B cell (primary cell): ENCODE measurements around the gene GUCY1A1. TPM values are rescaled to one million over a fixed set of nuclear protein-coding genes. Genes with fewer than 3 reads are reported as not detected.

Experiments
- ATAC-seq: fragments of 200-7000 bp; cut with Tn5 transposase; one replicate; pipeline ENCODE4 v1.10.0; 2021; ENCODE audit warnings: low read depth, mild to moderate bottlenecking, moderate number of reproducible peaks, moderate library complexity
- CTCF ChIA-PET: fragments of 350-600 bp; sonication (Branson Sonifier 250); formaldehyde crosslinking; loops from one replicate; lab custom pipeline; 2021; ENCODE audit warnings: antibody characterized with exemption, inconsistent platforms; lab: Charles Lee
- POLR2A ChIA-PET: fragments of 350-600 bp; sonication (Branson Sonifier 250); formaldehyde crosslinking; loops from one replicate; lab custom pipeline; 2021; ENCODE audit warnings: antibody characterized with exemption; lab: Charles Lee
- DNase-seq: peaks from one replicate; pipeline ENCODE4 v3.0.0; 2013
- H2AFZ ChIP-seq: 2 replicates; pipeline ENCODE4 v1.6.1; 2012; ENCODE audit warnings: mild to moderate bottlenecking, low read depth, low read length; ENCODE audit not compliant: insufficient read depth, poor library complexity, severe bottlenecking
- H3K27ac ChIP-seq, 2 donors: 1 replicate in 1 of 2; 2 replicates in 1 of 2; pipeline ENCODE4 v1.5.1; 2012 to 2013; ENCODE audit warnings: low read length in 2 of 2, mild to moderate bottlenecking in 2 of 2, moderate library complexity in 1 of 2
- H3K27me3 ChIP-seq, 4 experiments: fragments of 200-600 bp in 1 of 4; sonication (generic) in 1 of 4; replicated peaks in 1 of 4; 1 replicate in 2 of 4; 2 replicates in 2 of 4; pipeline versions ENCODE4 v1.6.1 to v1.7.0; 2013 to 2016; ENCODE audit warnings: low read length in 3 of 4, mild to moderate bottlenecking in 2 of 4, mixed read lengths in 1 of 4, moderate library complexity in 1 of 4; ENCODE audit not compliant: insufficient read depth in 4 of 4, control insufficient read depth in 3 of 4; ENCODE audit errors: control extremely low read depth in 1 of 4
- H3K36me3 ChIP-seq, 2 experiments: replicated peaks in 1 of 2; 1 replicate in 1 of 2; 2 replicates in 1 of 2; pipeline versions ENCODE4 v1.6.1 to v1.7.1; 2013; ENCODE audit warnings: low read length in 1 of 2; ENCODE audit not compliant: insufficient read depth in 2 of 2, control insufficient read depth in 1 of 2; ENCODE audit errors: control extremely low read depth in 1 of 2, extremely low read depth in 1 of 2
- H3K4me1 ChIP-seq, 2 donors: fragments of 200-600 bp in 1 of 2; sonication (generic) in 1 of 2; 1 replicate in 1 of 2; 2 replicates in 1 of 2; pipeline versions ENCODE4 v1.5.1 to v1.6.1; 2013 to 2017; ENCODE audit warnings: low read length in 2 of 2; ENCODE audit not compliant: control insufficient read depth in 2 of 2, insufficient read depth in 2 of 2
- H3K4me2 ChIP-seq: replicated peaks from 2 replicates; pipeline ENCODE3; 2012; ENCODE audit warnings: mild to moderate bottlenecking, low read depth, low read length; ENCODE audit not compliant: poor library complexity, severe bottlenecking
- H3K4me3 ChIP-seq, 5 experiments: fragments of 200-600 bp in 1 of 5; sonication (generic) in 1 of 5; 1 replicate in 3 of 5; 2 replicates in 2 of 5; pipeline versions ENCODE4 v1.5.1 to v1.7.0; 2011 to 2016; ENCODE audit warnings: low read length in 4 of 5, mild to moderate bottlenecking in 4 of 5, low read depth in 2 of 5, control low read depth in 1 of 5, moderate library complexity in 1 of 5; ENCODE audit not compliant: insufficient read depth in 1 of 5; ENCODE audit errors: control extremely low read depth in 1 of 5, extremely low read depth in 1 of 5
- H3K79me2 ChIP-seq: fragments of 200-600 bp; sonication (generic); one replicate; pipeline ENCODE4 v1.6.0; 2016; ENCODE audit warnings: low read length; ENCODE audit not compliant: control insufficient read depth, insufficient read depth
- H3K9ac ChIP-seq: fragments of 200-600 bp; sonication (generic); 2 replicates; pipeline ENCODE4 v1.6.1; 2017; ENCODE audit warnings: mild to moderate bottlenecking, low read length, moderate library complexity
- H3K9me3 ChIP-seq, 3 donors: one replicate each; pipeline versions ENCODE4 v1.6.1 to v1.7.1; 2013; ENCODE audit warnings: low read length in 2 of 3; ENCODE audit not compliant: control insufficient read depth in 2 of 3, insufficient read depth in 1 of 3; ENCODE audit errors: control extremely low read depth in 1 of 3
- H4K20me1 ChIP-seq: 2 replicates; pipeline ENCODE4 v1.6.0; 2012; ENCODE audit warnings: mild to moderate bottlenecking, low read length; ENCODE audit not compliant: insufficient read depth, control insufficient read depth, poor library complexity, severe bottlenecking
- H3K27ac Mint-ChIP-seq: one replicate; pipeline ENCODE4 v1.8.0; 2021; ENCODE audit warnings: mixed read lengths
- H3K27me3 Mint-ChIP-seq: one replicate; pipeline ENCODE4 v1.8.0; 2021; ENCODE audit warnings: mixed read lengths
- H3K4me1 Mint-ChIP-seq: one replicate; pipeline ENCODE4 v1.8.0; 2021; ENCODE audit warnings: mixed read lengths
- H3K4me3 Mint-ChIP-seq: one replicate; pipeline ENCODE4 v1.8.0; 2021; ENCODE audit warnings: mixed read lengths
- H3K9me3 Mint-ChIP-seq: one replicate; pipeline ENCODE4 v1.8.0; 2022; ENCODE audit warnings: mixed read lengths; ENCODE audit not compliant: insufficient read depth
- CTCF ChIP-seq: fragments of 200-600 bp; IDR thresholded peaks from one replicate; pipeline ENCODE4 v1.8.0; 2022; ENCODE audit warnings: antibody characterized with exemption, mild to moderate bottlenecking
- EZH2 ChIP-seq: IDR thresholded peaks from 2 replicates; pipeline ENCODE4 v1.6.1; 2012; ENCODE audit warnings: borderline replicate concordance, low read depth, mild to moderate bottlenecking, moderate library complexity, low read length; ENCODE audit not compliant: insufficient read depth, poor library complexity, severe bottlenecking
- WGBS: methylation state at CpG from one replicate; pipeline ENCODE4 v1.1.5; 2013; ENCODE audit warnings: missing lambda C conversion rate; ENCODE audit not compliant: insufficient coverage; 5-methylcytosine and 5-hydroxymethylcytosine counted together
- intact Hi-C: fragments of 100-400 bp; cut with micrococcal nuclease; formaldehyde crosslinking; loops from one replicate; pipeline ENCODE4 v1.10.0; 2022
- polyA plus RNA-seq: library from polyadenylated mRNA; depleted of rRNA; stranded (reverse); fragments of >200 nt; gene quantifications from 2 replicates; pipeline ENCODE4 v1.2.3, GENCODE V29; 2012
- total RNA-seq, 2 donors: library from RNA; stranded (reverse); fragments of 120-200 nt in 1 of 2; gene quantifications; 1 replicate in 1 of 2; 2 replicates in 1 of 2; pipeline versions ENCODE4 v1.2.3 to v1.2.4, GENCODE V29; 2013 to 2022

The GUCY1A1 gene
- total and polyA plus RNA-seq, 2 donors (not counting 1 experiment from before 2014, with no cell fraction given), result 0.12 to 0.25 TPM

DNA sequence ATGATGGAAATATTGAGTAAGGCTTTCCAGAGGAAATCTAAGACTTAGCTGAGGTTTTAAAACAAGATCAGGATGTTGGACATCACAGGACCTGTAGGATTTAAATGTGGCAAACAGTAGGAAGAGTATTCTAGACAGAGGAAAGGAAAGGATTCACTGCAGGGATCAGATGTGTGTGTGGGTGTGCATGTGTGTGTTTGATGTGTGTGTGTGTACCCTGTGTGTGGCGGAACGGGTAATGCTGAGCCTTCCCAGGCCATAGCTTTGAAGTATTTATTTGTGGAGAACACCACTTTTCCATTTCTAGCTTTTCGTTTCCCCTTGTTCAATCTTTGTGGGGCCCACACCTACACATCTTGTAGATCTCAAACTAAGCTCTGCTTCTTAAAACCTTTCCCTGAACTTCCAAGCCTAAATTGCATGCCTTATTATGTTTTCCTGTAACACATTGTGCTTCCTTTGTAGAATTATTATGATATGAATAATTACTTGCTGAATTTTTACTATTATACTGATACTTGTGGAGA, 6.9 kb downstream of the GUCY1A1 start:
- peaks cover 12% of the 10 kb centered on the region for H3K4me1 Mint-ChIP-seq
- Histone ChIP-seq H3K36me3 (no peaks in the 10 kb centered on the region), H3K4me2 (no peak overlapping the region), H3K79me2 (no peaks in the 10 kb centered on the region), H4K20me1 (no peaks in the 10 kb centered on the region), H3K27ac (no peak overlapping the region), H3K4me3 (no peak overlapping the region), H3K9me3 (no peaks in the 10 kb centered on the region), H3K4me1 (peaks cover 0 to 3% of the 10 kb centered on the region in 2 donors), H3K27me3 (no peaks in the 10 kb centered on the region), H2AFZ (no peak overlapping the region), H3K9ac (no peak overlapping the region)
- TF ChIP-seq EZH2, result no peak
- no peak for TF ChIP-seq CTCF
- no peak overlapping the region for H3K27ac Mint-ChIP-seq
- POLR2A ChIA-PET, result no interaction called here
- CTCF ChIA-PET, result no interaction called here
- DNase-seq, result no peak
- H3K27me3 Mint-ChIP-seq, result peaks cover 17% of the 10 kb centered on the region
- no peaks in the 10 kb centered on the region for H3K9me3 Mint-ChIP-seq
- no CpG with 5 or more reads among the region's 3 CpGs for WGBS
- intact Hi-C loops, result no loop called here
- H3K4me3 Mint-ChIP-seq, result no peak overlapping the region
- ATAC-seq, result no peak

DNA sequence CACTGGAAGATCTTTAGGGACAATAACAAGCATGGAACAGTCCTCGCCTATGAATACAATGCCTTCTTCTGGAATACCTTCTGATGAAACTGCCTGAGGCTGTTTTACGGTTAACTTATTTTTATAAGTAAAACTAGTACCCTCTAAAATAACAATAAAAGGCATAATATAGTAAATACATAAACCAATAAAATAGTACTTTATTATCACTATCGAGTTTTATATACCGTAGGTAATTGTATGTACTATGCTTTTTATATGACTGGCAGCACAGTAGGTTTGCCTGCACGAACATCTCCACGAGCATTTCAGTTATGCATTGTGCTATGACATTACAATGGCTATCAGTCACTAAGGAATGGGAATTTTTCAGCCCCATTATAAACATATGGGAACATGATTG, 8.0 kb downstream of the GUCY1A1 start:
- no peak overlapping the region for H3K9ac ChIP-seq
- Mint-ChIP-seq H3K27me3 (peaks cover 13% of the 10 kb centered on the region), H3K9me3 (no peaks in the 10 kb centered on the region), H3K4me3 (no peak overlapping the region), H3K4me1 (peaks cover 11% of the 10 kb centered on the region), H3K27ac (no peak overlapping the region)
- no peak overlapping the region for H3K4me3 ChIP-seq
- H3K36me3 ChIP-seq, result no peaks in the 10 kb centered on the region
- no peak overlapping the region for H3K27ac ChIP-seq
- ATAC-seq (no peak), DNase-seq (no peak)
- no peaks in the 10 kb centered on the region for H3K4me1 ChIP-seq
- ChIA-PET CTCF (no interaction called here), POLR2A (no interaction called here)
- no peaks in the 10 kb centered on the region for H3K79me2 ChIP-seq
- H3K9me3 ChIP-seq, result no peaks in the 10 kb centered on the region
- H3K4me2 ChIP-seq, result no peak overlapping the region
- no peaks in the 10 kb centered on the region for H3K27me3 ChIP-seq
- 100% methylated on average over 1 of the region's 6 CpGs for WGBS
- intact Hi-C loops, result no loop called here
- no peaks in the 10 kb centered on the region for H4K20me1 ChIP-seq
- TF ChIP-seq CTCF (no peak), EZH2 (no peak)
- no peak overlapping the region for H2AFZ ChIP-seq
